OCI-LY7 (cell line): ENCODE results near the gene EYS.

Source experiments
- CTCF ChIP-seq: fragments of 200-600 bp; sonication (generic); conservative IDR thresholded peaks from 2 replicates; pipeline ENCODE4 v1.5.1; 2014; ENCODE audit warnings: mild to moderate bottlenecking, antibody characterized with exemption, low read length, moderate library complexity, mixed read lengths
- EZH2phosphoT487 ChIP-seq: fragments of 200-600 bp; sonication (generic); IDR thresholded peaks from 2 replicates; pipeline ENCODE4 v1.6.1; 2018; ENCODE audit warnings: low read depth, borderline replicate concordance, mild to moderate bottlenecking, mixed run types, antibody characterized with exemption, low read length, moderate library complexity, mixed read lengths

DNA sequence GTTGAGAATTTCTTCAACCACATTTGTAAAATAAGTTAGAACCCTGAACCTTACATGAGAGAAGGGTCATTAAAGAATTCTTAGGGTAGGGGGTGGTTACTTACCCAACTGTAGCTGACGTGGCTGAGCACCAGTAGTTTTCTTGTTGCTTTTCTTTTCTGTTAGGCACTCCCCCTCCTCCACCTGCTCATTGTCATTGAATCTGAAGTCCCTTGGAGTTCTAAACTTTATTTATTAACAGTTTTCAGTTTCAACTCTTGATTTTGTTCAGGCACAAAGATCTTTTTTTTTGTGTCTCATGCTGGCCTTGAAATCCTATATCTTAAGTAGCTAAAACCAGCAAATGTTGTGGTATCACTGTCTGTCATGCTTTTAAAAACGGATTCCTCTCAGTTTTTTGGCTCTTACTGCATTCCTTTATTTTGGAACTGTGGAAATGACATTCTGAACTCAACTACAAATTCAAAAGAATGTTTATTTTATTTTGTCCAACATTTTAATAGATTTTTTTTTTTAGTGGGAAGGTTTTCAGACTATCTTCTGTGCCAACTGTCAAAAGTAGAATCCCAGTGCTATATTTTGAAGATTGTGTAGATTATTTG, 1606.2 kb downstream of the EYS start:
- TF ChIP-seq CTCF (no peak), EZH2phosphoT487 (no peak)
